ENCODE results near the gene ARHGEF4. TPM values are rescaled to one million over a fixed set of nuclear protein-coding genes. Genes with fewer than 3 reads are reported as not detected.

The ARHGEF4 gene
- total RNA-seq, 1 donor from 2014 or later: 9.3 TPM

GRCh38 chr2:130869441-130870160 lies 32.9 kb downstream of the ARHGEF4 start:
- H3K36me3 ChIP-seq (ENCODE audit: control insufficient read depth, insufficient read depth, low read length): no peaks in the 10 kb centered on the region
- DNase-seq (ENCODE audit: low read depth): no peak
- H3K4me3 ChIP-seq (ENCODE audit: low read depth, low read length): no peak overlapping the region
- no peak for TF ChIP-seq CTCF (IDR thresholded peaks at IDR 0.05; ENCODE audit: insufficient read depth, low read length, poor library complexity, severe bottlenecking)
- H3K27me3 ChIP-seq (ENCODE audit: control insufficient read depth, insufficient read depth, low read length): peaks cover 8% of the 10 kb centered on the region

- Histone ChIP-seq H3K36me3 (ENCODE audit: control insufficient read depth, insufficient read depth, low read length) (no peaks in the 10 kb centered on the region), H3K4me3 (ENCODE audit: low read depth, low read length) (no peak overlapping the region), H3K27me3 (ENCODE audit: control insufficient read depth, insufficient read depth, low read length) (peaks cover 8% of the 10 kb centered on the region)
- no peak for DNase-seq (ENCODE audit: low read depth)
- TF ChIP-seq CTCF (IDR thresholded peaks at IDR 0.05; ENCODE audit: insufficient read depth, low read length, poor library complexity, severe bottlenecking): no peak
Observed at GRCh38 chr2:130870161-130870485, 33.4 kb downstream of the ARHGEF4 start.

GRCh38 chr2:130870779-130871178 lies 34.1 kb downstream of the ARHGEF4 start:
- Histone ChIP-seq H3K36me3 (ENCODE audit: control insufficient read depth, insufficient read depth, low read length) (no peaks in the 10 kb centered on the region), H3K4me3 (ENCODE audit: low read depth, low read length) (no peak overlapping the region), H3K27me3 (ENCODE audit: control insufficient read depth, insufficient read depth, low read length) (peaks cover 8% of the 10 kb centered on the region)
- DNase-seq (ENCODE audit: low read depth): no peak
- TF ChIP-seq CTCF (IDR thresholded peaks at IDR 0.05; ENCODE audit: insufficient read depth, low read length, poor library complexity, severe bottlenecking): no peak

- no peak for DNase-seq (ENCODE audit: low read depth)
- Histone ChIP-seq H3K4me3 (ENCODE audit: low read depth, low read length) (no peak overlapping the region), H3K36me3 (ENCODE audit: control insufficient read depth, insufficient read depth, low read length) (no peaks in the 10 kb centered on the region), H3K27me3 (ENCODE audit: control insufficient read depth, insufficient read depth, low read length) (peaks cover 8% of the 10 kb centered on the region)
- TF ChIP-seq CTCF (IDR thresholded peaks at IDR 0.05; ENCODE audit: insufficient read depth, low read length, poor library complexity, severe bottlenecking): no peak
Observed at GRCh38 chr2:130871843-130872740, 35.4 kb downstream of the ARHGEF4 start.

- H3K27me3 ChIP-seq (ENCODE audit: control insufficient read depth, insufficient read depth, low read length): peaks cover 8% of the 10 kb centered on the region
- TF ChIP-seq CTCF (IDR thresholded peaks at IDR 0.05; ENCODE audit: insufficient read depth, low read length, poor library complexity, severe bottlenecking): no peak
- H3K4me3 ChIP-seq (ENCODE audit: low read depth, low read length): no peak overlapping the region
- no peaks in the 10 kb centered on the region for H3K36me3 ChIP-seq (ENCODE audit: control insufficient read depth, insufficient read depth, low read length)
- no peak for DNase-seq (ENCODE audit: low read depth)
Observed at GRCh38 chr2:130872741-130873125, 36.0 kb downstream of the ARHGEF4 start.
